Heart left ventricle (tissue), 16 donors: Measurements from ENCODE around the gene GDF2. TPM values are rescaled to one million over a fixed set of nuclear protein-coding genes. Genes with fewer than 3 reads are reported as not detected.

ENCODE experiments used
- ATAC-seq, 4 donors: fragments of 200-7000 bp; cut with Tn5 transposase; one replicate each; pipeline ENCODE4 v1.9.1; 2020 to 2022; ENCODE audit warnings: moderate library complexity in 4 of 4, mild to moderate bottlenecking in 3 of 4, moderate number of reproducible peaks in 1 of 4
- DNase-seq, 5 donors: peaks; one replicate each; pipeline ENCODE4 v3.0.0-alpha.2; 2020
- H3K27ac ChIP-seq, 12 donors: fragments of 200-600 bp; sonication (generic) in 4 of 12; one replicate each; pipeline versions ENCODE4 v1.5.0 to v1.8.0; 2016 to 2022; ENCODE audit warnings: mild to moderate bottlenecking in 2 of 12
- H3K27me3 ChIP-seq, 9 donors: fragments of 200-600 bp; sonication (generic) in 2 of 9; one replicate each; pipeline versions ENCODE4 v1.5.1 to v1.8.0; 2016 to 2022; ENCODE audit warnings: mild to moderate bottlenecking in 3 of 9
- H3K36me3 ChIP-seq, 9 donors: fragments of 200-600 bp; sonication (generic) in 2 of 9; one replicate each; pipeline versions ENCODE4 v1.5.0 to v1.8.0; 2018 to 2022; ENCODE audit warnings: mild to moderate bottlenecking in 2 of 9
- H3K4me1 ChIP-seq, 12 donors: fragments of 200-600 bp; sonication (generic) in 4 of 12; one replicate each; pipeline versions ENCODE4 v1.5.0 to v1.8.0; 2016 to 2022; ENCODE audit warnings: mild to moderate bottlenecking in 3 of 12
- H3K4me3 ChIP-seq, 12 donors: fragments of 200-600 bp; sonication (generic) in 4 of 12; one replicate each; pipeline versions ENCODE4 v1.5.0 to v1.8.0; 2017 to 2022; ENCODE audit warnings: mild to moderate bottlenecking in 9 of 12, moderate library complexity in 4 of 12
- H3K9me3 ChIP-seq, 12 donors: fragments of 200-600 bp; sonication (generic) in 4 of 12; one replicate each; pipeline versions ENCODE4 v1.5.0 to v1.8.0; 2016 to 2022; ENCODE audit warnings: mild to moderate bottlenecking in 1 of 12
- POLR2A ChIP-seq, 2 donors: fragments of 450-650 bp; IDR thresholded peaks; one replicate each; pipeline ENCODE4 v1.6.1; 2017; ENCODE audit warnings: antibody characterized with exemption in 2 of 2, mild to moderate bottlenecking in 2 of 2, moderate library complexity in 2 of 2
- WGBS, 4 donors: extraction: QIAGEN DNeasy Blood & Tissue Kit in 2 of 4; methylation state at CpG; one replicate each; pipeline versions ENCODE4 v1.1.5 to v1.1.7; 2013 to 2018; 5-methylcytosine and 5-hydroxymethylcytosine counted together
- intact Hi-C, 10 donors: fragments of 100-400 bp; cut with DNase I; formaldehyde crosslinking; loops; one replicate each; pipeline versions ENCODE4 v1.11.1 to v1.14.2; 2022
- polyA plus RNA-seq, 2 donors: library from polyadenylated mRNA; stranded (reverse); fragments of 200-250 nt; gene quantifications; one replicate each; pipeline ENCODE4 v1.2.3, GENCODE V29; 2013
- total RNA-seq, 9 donors: library from RNA; depleted of rRNA in 2 of 9; stranded (reverse); fragments of >200 nt in 2 of 9; fragmentation: NEBNext Ultra II Directional in 3 of 9; extraction: Animal tissue kit (Norgen Biotek cat#: 25700) in 3 of 9; gene quantifications; one replicate each; pipeline versions ENCODE4 v1.1.0 to v1.2.4, GENCODE V29; 2016 to 2023
- TF ChIP-seq, protein P1 (sequence below), 12 donors: fragments of 200-600 bp; sonication (generic) in 4 of 12; IDR thresholded peaks; one replicate each; pipeline versions ENCODE4 v1.5.0 to v1.8.0; 2018 to 2022; ENCODE audit warnings: antibody characterized with exemption in 12 of 12, mild to moderate bottlenecking in 5 of 12
- donor health status: ischemic (EF 13 %, LVEDD 7.1; RV severe dilation, severe dysfunction).
- donor health status: healthy with polysubstance abuse.
- donor health status: DM: no; HTN: yes; CAD: no.
- donor health status: DM: no; HTN: no; CAD: no.
- donor health status: ischemic (EF 25% LVEDD 6.9; RV normal size, moderate dysfunction).
- donor health status: ischemic (EF 25% LVEDD 5.7; RV mildly dilated, moderate dysfunction).
- donor health status: healthy.
- donor health status: DM: yes; HTN: yes; CAD: no.
- donor health status: ischemic (EF 35%, LVEDD 5.7; RV mildly dilated, moderate dysfunction).
- donor health status: nonischemic (EF 11% LVEDD 7.7; RV severe dilation, severe dysfunction).
- donor health status: DM: yes; HTN: yes; CAD: no.
- donor health status: PGD.
- donor health status: ischemic (EF 29% LVEDD 5.4; RV normal size, mild dysfunction).
- donor health status: nonischemic (EF 23%, LVEDD 6.1; RV moderate dilation, normal function).

Gene GDF2
- total and polyA plus RNA-seq, 11 donors: not detected

DNA sequence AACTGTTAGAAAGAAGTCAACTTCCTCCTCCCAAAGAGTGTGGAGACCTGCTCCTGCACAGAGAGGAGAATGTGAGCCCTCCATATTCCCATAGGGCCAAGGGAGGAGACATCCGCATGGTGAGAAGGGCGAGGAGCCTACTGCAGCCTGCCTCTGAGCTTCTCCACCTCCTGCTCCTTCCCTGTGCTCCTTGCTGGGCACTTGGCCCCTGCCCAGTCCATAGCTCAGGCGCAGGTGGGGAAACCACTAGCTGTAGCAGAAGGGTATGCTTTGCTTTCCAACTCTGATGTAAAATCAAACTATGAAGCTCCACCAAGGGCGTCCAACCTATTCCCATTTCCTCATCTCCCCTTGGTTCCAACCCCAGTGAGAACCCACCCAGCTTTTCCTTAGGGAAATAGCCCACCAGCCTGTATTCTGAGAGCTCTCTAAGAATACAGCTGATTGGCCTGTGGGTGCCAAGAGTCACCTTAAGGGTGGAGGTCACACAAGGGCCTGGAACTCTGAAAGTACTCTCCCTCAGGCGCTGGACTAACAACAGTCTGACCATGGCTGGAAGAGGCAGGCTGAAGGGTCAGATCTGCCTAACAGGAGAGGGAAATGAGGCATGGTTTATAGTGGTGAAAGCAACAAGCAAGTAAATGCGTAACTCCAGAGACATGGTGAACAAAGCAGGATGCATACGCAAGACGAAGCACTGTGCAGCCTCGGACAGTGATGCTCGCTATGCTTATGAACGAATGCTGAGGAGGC, 47.9 kb downstream of the GDF2 start:
- Histone ChIP-seq H3K27me3 (peaks cover 0 to under 1% (median 0%) of the 10 kb centered on the region in 9 donors), H3K4me1 (peaks cover 0 to 7% (median 0%) of the 10 kb centered on the region in 12 donors), H3K27ac (no peak overlapping the region), H3K36me3 (no peaks in the 10 kb centered on the region), H3K9me3 (no peaks in the 10 kb centered on the region), H3K4me3 (no peak overlapping the region)
- ATAC-seq (no peak), DNase-seq (peak in 1 of 5 donors; percentile 12)
- intact Hi-C loops: no loop called here
- WGBS, 4 donors: 93 to 95% (median 95%) methylated on average over 11 of the region's 11 CpGs
- TF ChIP-seq POLR2A (IDR thresholded peaks at IDR 0.05): no peak
- TF ChIP-seq, protein P1, sequence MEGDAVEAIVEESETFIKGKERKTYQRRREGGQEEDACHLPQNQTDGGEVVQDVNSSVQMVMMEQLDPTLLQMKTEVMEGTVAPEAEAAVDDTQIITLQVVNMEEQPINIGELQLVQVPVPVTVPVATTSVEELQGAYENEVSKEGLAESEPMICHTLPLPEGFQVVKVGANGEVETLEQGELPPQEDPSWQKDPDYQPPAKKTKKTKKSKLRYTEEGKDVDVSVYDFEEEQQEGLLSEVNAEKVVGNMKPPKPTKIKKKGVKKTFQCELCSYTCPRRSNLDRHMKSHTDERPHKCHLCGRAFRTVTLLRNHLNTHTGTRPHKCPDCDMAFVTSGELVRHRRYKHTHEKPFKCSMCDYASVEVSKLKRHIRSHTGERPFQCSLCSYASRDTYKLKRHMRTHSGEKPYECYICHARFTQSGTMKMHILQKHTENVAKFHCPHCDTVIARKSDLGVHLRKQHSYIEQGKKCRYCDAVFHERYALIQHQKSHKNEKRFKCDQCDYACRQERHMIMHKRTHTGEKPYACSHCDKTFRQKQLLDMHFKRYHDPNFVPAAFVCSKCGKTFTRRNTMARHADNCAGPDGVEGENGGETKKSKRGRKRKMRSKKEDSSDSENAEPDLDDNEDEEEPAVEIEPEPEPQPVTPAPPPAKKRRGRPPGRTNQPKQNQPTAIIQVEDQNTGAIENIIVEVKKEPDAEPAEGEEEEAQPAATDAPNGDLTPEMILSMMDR (IDR thresholded peaks at IDR 0.05): no peak

DNA sequence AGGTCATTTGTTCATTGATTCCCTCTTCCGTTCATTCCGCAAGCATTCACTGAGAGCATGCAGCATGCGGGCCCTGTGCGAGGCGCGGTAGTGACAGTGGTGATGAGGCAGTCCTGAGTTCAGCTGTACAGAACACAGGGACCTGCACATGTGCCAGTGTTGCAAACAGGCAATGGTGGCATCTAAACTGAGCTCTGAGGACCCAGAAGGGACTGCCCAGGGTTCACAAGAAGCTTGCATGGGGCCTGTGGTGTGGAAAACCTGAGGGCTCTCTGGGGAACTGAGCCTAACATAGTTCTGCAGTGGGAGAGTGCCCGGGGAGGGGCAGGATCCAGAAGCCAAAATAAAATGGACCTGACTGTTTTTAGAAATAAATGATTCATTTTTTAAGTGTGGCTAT, 48.6 kb downstream of the GDF2 start:
- peaks cover 0 to 7% (median 0%) of the 10 kb centered on the region in 12 donors for H3K4me1 ChIP-seq
- DNase-seq (peak in 1 of 5 donors; percentile 8), ATAC-seq (no peak)
- no peak overlapping the region for H3K4me3 ChIP-seq
- intact Hi-C loops: no loop called here
- no peak overlapping the region for H3K27ac ChIP-seq
- WGBS, 4 donors: 90 to 95% (median 91%) methylated on average over 7 of the region's 7 CpGs
- no peaks in the 10 kb centered on the region for H3K36me3 ChIP-seq
- no peaks in the 10 kb centered on the region for H3K9me3 ChIP-seq
- TF ChIP-seq POLR2A (IDR thresholded peaks at IDR 0.05): no peak
- TF ChIP-seq, protein P1 (IDR thresholded peaks at IDR 0.05): no peak
- peaks cover 0 to 7% (median 0%) of the 10 kb centered on the region in 9 donors for H3K27me3 ChIP-seq

DNA sequence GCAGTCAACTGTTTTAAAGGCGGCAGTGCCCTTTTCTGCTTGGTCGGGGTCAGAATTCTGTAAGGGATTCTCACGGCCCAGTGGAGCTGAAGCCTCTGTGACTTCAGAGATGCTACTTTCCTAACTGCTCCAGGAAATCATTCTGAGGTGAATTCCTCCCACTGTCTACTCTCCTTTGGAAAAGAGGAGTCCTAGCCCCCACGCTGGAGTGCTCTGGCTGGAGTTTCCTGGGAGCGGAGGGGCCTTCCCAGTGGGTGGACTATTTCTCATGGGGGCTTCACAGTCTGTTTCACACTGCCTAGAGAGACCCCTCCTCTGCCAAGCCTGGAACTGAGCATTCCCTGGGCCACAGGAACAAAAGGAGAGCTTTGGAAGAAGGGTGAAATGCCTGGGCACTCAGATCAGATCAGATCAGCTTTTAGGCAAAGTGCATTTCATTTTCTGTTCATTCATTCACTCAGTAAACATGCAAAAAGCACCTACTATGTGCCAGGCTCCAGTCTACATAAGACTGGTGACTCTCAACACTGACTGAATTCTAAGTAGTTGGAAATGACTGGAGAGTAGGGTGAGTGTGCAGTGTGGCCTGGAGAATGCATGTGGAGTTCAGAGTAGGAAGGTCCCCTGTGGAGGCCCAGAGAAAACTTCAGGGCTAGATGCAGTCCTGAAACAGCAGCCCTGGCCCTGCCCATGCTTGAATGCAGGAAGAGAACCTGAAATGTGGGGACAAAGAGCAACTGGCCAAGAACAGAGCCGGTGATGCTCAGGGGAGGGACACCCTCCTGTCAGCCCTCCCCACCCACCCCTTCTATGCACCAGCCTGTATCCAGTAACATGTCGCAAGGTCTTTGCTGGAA, 49.6 kb downstream of the GDF2 start:
- intact Hi-C loops: no loop called here
- ATAC-seq: no peak
- H3K4me3 ChIP-seq: no peak overlapping the region
- peak in 1 of 5 donors; percentile 10 for DNase-seq
- H3K27me3 ChIP-seq: peaks cover 0 to 12% (median 0%) of the 10 kb centered on the region in 9 donors
- no peaks in the 10 kb centered on the region for H3K9me3 ChIP-seq
- TF ChIP-seq, protein P1 (IDR thresholded peaks at IDR 0.05): no peak
- TF ChIP-seq POLR2A (IDR thresholded peaks at IDR 0.05): no peak
- 78 to 85% (median 81%) methylated on average over 7 of the region's 7 CpGs for WGBS, 4 donors
- no peak overlapping the region for H3K27ac ChIP-seq
- peaks cover 0 to 7% (median 0%) of the 10 kb centered on the region in 12 donors for H3K4me1 ChIP-seq
- no peaks in the 10 kb centered on the region for H3K36me3 ChIP-seq

DNA sequence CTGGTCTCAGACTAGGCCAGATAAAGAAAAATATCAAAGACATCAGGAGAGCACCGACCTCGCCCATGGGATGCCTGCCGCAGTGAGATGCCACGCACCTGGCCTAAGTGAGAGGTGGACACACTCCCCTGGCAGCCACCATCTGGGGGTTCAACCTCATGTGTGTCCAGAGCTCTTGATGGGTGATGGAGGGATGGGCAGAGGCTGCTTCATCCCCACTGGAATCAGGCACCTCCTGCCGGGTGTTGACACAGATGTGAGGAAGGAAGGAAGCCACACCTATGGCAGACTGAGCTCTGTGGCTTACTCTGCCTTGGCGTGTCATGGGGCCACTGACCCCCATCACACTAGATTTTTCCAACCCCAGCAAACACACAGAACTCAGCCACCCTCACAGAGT, 50.5 kb downstream of the GDF2 start:
- WGBS, 4 donors: 73 to 81% (median 78%) methylated on average over 6 of the region's 6 CpGs
- peaks cover 0 to 13% (median 0%) of the 10 kb centered on the region in 9 donors for H3K27me3 ChIP-seq
- DNase-seq: peak in 1 of 5 donors; percentile 4
- intact Hi-C loops: no loop called here
- H3K4me3 ChIP-seq: no peak overlapping the region
- no peaks in the 10 kb centered on the region for H3K9me3 ChIP-seq
- no peak for ATAC-seq
- H3K27ac ChIP-seq: no peak overlapping the region
- H3K4me1 ChIP-seq: peaks cover 0 to 7% (median 0%) of the 10 kb centered on the region in 12 donors
- TF ChIP-seq POLR2A (IDR thresholded peaks at IDR 0.05): no peak
- TF ChIP-seq, protein P1 (IDR thresholded peaks at IDR 0.05): no peak
- no peaks in the 10 kb centered on the region for H3K36me3 ChIP-seq
